Vagina (tissue), 2 donors: Measurements from ENCODE around the gene LGALS8. TPM values are rescaled to one million over a fixed set of nuclear protein-coding genes. Genes with fewer than 3 reads are reported as not detected.

Experiments used
- DNase-seq, 2 donors: peaks; one replicate each; pipeline ENCODE4 v3.0.0-alpha.2; 2017; ENCODE audit errors: extremely low spot score in 2 of 2
- H3K27ac ChIP-seq: fragments of 200-600 bp; sonication (generic); one replicate; pipeline ENCODE4 v1.5.1; 2019
- H3K27me3 ChIP-seq: fragments of 200-600 bp; sonication (generic); one replicate; pipeline ENCODE4 v1.5.1; 2019
- H3K36me3 ChIP-seq, 2 donors: fragments of 200-600 bp; sonication (generic); one replicate each; pipeline ENCODE4 v1.5.1; 2017 to 2019
- H3K4me1 ChIP-seq: fragments of 200-600 bp; sonication (generic); one replicate; pipeline ENCODE4 v1.5.1; 2019
- H3K4me3 ChIP-seq, 2 donors: fragments of 200-600 bp; sonication (generic); 1 replicate in 1 of 2; 2 replicates in 1 of 2; pipeline ENCODE4 v1.5.1; 2016 to 2019
- H3K9me3 ChIP-seq: fragments of 200-600 bp; sonication (generic); one replicate; pipeline ENCODE4 v1.5.1; 2019
- CTCF ChIP-seq, 3 experiments: fragments of 450-650 bp in 2 of 3; fragments of 200-600 bp in 1 of 3; sonication (generic) in 1 of 3; IDR thresholded peaks; one replicate each; pipeline ENCODE4 v1.5.1; 2017 to 2019; ENCODE audit warnings: antibody characterized with exemption in 3 of 3, mild to moderate bottlenecking in 2 of 3, moderate library complexity in 2 of 3
- POLR2A ChIP-seq, 2 donors: fragments of 450-650 bp; IDR thresholded peaks; one replicate each; pipeline ENCODE4 v1.6.1; 2017; ENCODE audit warnings: antibody characterized with exemption in 2 of 2, mild to moderate bottlenecking in 2 of 2, moderate library complexity in 2 of 2
- POLR2AphosphoS5 ChIP-seq, 2 donors: sonication (generic); formaldehyde crosslinking; IDR thresholded peaks; one replicate each; pipeline ENCODE4 v1.9.0; 2017; ENCODE audit warnings: antibody characterized with exemption in 2 of 2, mild to moderate bottlenecking in 2 of 2, low read depth in 1 of 2; ENCODE audit not compliant: insufficient read depth in 1 of 2
- intact Hi-C: fragments of 100-400 bp; cut with DNase I; formaldehyde crosslinking; loops from one replicate; pipeline ENCODE4 v1.15.1; 2023
- total RNA-seq: library from RNA; depleted of rRNA; stranded (reverse); fragments of >200 nt; gene quantifications from one replicate; pipeline ENCODE4 v1.2.3, GENCODE V29; 2016

Gene LGALS8
- total RNA-seq, 1 donor from 2014 or later = 38.1 TPM

- Histone ChIP-seq H3K4me1 (no peaks in the 10 kb centered on the region), H3K4me3 (no peak overlapping the region), H3K27ac (no peak overlapping the region), H3K27me3 (no peaks in the 10 kb centered on the region), H3K36me3 (no peaks in the 10 kb centered on the region), H3K9me3 (no peaks in the 10 kb centered on the region)
- DNase-seq = no peak
- TF ChIP-seq CTCF (IDR thresholded peaks at IDR 0.05) (no peak), POLR2AphosphoS5 (IDR thresholded peaks at IDR 0.05; ENCODE audit: insufficient read depth in 1 of 2, low read depth in 1 of 2) (no peak), POLR2A (IDR thresholded peaks at IDR 0.05) (no peak)
- intact Hi-C loops = no loop called here
Observed at GRCh38 chr1:236516929-236517704, 6.7 kb upstream of the LGALS8 start.

GRCh38 chr1:236518322-236518721 lies 5.5 kb upstream of the LGALS8 start:
- intact Hi-C loops = no loop called here
- no peak for TF ChIP-seq POLR2AphosphoS5 (IDR thresholded peaks at IDR 0.05; ENCODE audit: insufficient read depth in 1 of 2, low read depth in 1 of 2)
- TF ChIP-seq CTCF (IDR thresholded peaks at IDR 0.05) = no peak
- no peak for TF ChIP-seq POLR2A (IDR thresholded peaks at IDR 0.05)

GRCh38 chr1:236520445-236521005 lies 3.3 kb upstream of the LGALS8 start:
- no peaks in the 10 kb centered on the region for H3K27me3 ChIP-seq
- H3K4me3 ChIP-seq = no peak overlapping the region
- H3K4me1 ChIP-seq = peaks cover 14% of the 10 kb centered on the region
- intact Hi-C loops = no loop called here
- no peaks in the 10 kb centered on the region for H3K36me3 ChIP-seq
- TF ChIP-seq CTCF (IDR thresholded peaks at IDR 0.05) (no peak), POLR2A (IDR thresholded peaks at IDR 0.05) (no peak), POLR2AphosphoS5 (IDR thresholded peaks at IDR 0.05; ENCODE audit: insufficient read depth in 1 of 2, low read depth in 1 of 2) (no peak)
- no peak for DNase-seq
- H3K9me3 ChIP-seq = no peaks in the 10 kb centered on the region
- no peak overlapping the region for H3K27ac ChIP-seq

More at GRCh38 chr1:236518322-236518721, 5.5 kb upstream of the LGALS8 start:
- Histone ChIP-seq H3K36me3 (no peaks in the 10 kb centered on the region), H3K27ac (no peak overlapping the region), H3K9me3 (no peaks in the 10 kb centered on the region), H3K27me3 (no peaks in the 10 kb centered on the region), H3K4me3 (no peak overlapping the region), H3K4me1 (peaks cover 7% of the 10 kb centered on the region)
- no peak for DNase-seq

GRCh38 chr1:236522937-236523703 lies 662 bp upstream of the LGALS8 start:
- H3K4me3 ChIP-seq = peak overlapping the region; percentile 80 to 98
- no peak for DNase-seq
- intact Hi-C loops = no loop called here
- no peaks in the 10 kb centered on the region for H3K27me3 ChIP-seq
- H3K27ac ChIP-seq = peak overlapping the region; percentile 89
- peaks cover 0 to 5% of the 10 kb centered on the region in 2 donors for H3K36me3 ChIP-seq
- peaks cover 14% of the 10 kb centered on the region for H3K4me1 ChIP-seq
- no peak for TF ChIP-seq CTCF (IDR thresholded peaks at IDR 0.05)
- TF ChIP-seq POLR2AphosphoS5 (IDR thresholded peaks at IDR 0.05; ENCODE audit: insufficient read depth in 1 of 2, low read depth in 1 of 2) = no peak
- TF ChIP-seq POLR2A (IDR thresholded peaks at IDR 0.05) = no peak
- no peaks in the 10 kb centered on the region for H3K9me3 ChIP-seq
